HG03280 (cell line): ENCODE measurements around the gene ANKRD9.
"Not testable (repeated sequence)": the region's sequence is repeated elsewhere in the genome, so short reads cannot be mapped to it uniquely, and the experiment has no call there.

Source experiments
- ATAC-seq: cut with Tn5 transposase; IDR thresholded peaks from one replicate; pipeline ENCODE4 v1.9.1; 2021; ENCODE audit warnings: mild to moderate bottlenecking, moderate library complexity; ENCODE audit not compliant: unreplicated experiment

ANKRD9 gene

DNA sequence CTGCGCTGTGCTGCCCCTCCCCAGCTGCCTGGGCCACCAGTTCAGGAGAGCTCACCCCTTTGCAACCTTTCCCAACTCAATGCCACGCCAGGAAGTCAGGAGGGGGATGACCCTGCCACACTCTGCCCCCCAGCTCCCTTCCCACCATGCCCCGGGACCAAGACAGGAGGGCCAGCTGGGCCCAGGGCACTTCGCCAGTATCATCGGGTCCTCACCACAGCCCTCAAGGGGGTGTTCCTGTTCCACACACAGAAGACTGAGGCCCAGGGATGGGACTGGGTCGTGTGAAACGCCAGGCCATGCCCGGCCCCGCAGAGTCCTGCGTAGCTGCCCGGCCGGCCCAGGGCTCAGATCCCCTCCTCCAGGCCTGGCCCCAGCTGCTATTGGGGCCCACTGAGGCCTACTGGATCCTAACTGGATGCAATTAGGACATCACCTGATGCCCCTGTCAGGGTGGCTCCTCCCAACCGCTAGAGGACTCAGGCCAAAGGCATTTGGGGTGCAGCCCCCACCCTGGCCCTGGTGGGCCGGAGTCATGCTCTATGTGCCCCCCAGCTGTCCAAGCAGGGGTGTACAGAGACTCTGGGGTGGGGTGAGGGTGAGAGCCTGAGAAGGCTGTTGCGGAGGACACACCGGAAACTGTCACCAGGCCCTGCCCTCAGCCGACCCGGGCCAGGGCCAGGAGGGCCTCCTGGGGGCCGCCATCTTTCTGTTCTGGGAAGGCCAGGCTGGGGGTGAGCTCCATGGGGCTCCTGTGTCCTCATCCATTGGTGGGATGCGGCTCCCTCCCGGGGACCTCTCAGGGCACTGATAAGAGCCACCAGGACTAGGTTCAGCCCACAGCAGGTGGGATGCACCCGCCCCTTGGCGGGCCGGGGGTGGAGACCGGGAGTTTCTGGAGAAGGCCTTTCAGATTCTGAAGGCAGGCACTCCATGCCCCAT, 29.3 kb upstream of the ANKRD9 start:
- no peak for ATAC-seq

DNA sequence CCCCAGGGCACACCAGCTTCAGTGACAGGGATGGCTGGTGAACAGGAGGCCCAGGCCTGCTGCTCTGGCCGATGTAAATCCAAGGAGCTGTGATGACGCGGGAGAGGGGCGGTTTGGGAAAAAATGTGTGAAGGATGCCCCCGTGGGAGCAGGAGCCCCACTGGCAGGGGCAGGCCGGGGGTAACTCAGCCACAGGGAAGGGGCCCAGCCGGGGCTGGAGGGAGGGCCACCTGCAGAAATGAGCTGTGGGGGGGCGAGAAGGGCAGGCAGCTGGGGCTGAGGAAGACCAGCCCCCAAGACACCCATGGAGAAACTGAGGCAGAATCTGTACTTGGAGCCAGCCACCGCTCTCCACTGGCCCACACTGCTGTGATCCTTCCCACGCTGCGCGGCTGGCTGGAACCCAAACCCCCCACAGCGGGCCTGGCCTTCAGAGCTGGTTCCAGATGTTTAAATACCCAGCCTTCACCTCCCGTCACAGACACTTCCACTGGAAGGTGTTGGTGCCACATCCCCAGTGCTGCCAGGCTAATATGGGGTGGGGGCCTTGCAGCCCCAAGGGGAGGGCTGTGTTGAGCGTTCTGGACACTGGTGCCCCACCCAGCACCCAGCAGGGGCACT, 28.5 kb upstream of the ANKRD9 start:
- ATAC-seq = no peak

DNA sequence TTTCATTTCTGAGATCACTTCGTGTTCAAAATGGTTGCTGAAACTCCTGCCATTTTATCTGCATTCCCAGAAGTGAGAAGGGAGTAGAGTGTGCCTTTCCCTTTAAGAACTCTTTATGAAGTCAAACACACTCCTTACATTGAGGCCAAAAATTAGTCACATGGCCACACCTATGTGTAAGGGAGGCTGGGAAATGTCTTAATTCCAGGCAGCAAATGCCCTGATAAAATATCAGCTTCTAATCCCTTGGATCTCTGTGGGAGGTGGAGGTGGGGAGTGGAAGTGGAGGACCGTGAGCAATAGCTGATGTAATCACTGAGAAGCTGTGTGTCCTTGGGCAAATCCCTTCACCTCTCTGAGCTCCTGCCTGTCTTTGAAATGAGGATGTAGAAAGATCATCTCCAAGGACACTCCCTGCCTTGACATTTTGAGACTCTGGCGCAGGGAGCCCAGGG, 22.7 kb upstream of the ANKRD9 start:
- ATAC-seq = no peak

DNA sequence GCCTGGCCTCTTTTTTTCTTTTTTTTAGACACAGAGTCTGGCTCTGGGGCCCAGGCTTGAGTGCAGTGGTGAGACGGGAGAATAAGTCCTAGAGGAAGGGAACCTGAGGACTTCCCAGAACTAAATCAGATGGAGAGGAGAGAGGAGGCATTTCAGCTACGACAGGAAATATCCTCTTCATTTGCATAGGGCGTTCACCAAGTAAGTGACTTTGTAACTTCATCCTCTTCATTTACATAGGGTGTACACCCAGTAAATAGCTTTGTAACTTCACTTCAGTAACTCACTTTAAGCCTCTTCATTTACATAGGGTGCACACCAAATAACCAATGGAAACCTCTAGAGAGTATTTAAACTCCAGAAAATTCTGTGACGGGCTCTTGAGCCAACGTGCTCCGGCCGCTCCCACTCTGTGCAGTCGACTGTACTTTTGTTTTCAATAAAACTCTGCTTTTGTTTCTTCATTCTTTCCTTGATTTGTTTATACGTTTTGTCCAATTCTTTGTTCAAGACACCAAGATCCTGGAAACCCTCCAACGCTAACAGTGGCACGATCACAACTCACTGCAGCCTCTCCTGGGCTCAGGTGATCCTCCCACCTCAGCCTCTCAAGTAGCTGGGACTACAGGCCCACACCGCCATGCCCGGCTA, 21.4 kb upstream of the ANKRD9 start:
- no peak for ATAC-seq

DNA sequence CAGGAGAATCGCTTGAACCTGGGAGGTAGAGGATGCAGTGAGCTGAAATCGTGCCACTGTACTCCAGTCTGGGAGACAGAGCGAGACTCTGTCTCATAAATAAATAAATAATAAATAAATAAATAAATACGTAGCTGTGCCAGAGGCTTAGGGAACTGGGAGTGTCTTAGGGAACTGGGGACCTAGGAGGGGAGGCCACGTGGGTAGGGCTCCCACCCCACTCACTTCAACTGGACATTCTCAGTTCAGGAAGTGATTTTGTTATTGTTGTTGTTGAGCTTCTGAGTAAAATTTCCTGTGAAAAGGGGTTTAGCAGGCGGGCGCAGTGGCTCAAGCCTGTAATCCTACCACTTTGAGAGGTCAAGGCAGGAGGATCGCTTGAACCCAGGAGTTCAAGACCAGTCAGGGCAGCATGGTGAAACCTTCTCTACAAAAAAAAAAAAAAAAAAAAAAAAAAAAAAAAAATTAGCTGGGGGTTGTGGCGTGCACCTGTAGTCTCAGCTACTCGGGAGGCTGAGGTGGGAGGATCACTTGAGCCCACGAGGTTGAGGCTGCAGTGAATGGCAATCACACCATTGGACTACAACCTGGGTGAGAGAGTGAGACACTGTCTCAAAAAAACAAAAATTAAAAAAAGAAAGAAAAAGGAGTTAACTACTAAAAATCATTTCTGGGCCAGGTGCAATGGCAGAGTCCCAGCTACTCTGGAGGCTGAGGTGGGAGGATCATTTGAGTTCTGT, 19.0 kb upstream of the ANKRD9 start:
- no peak for ATAC-seq

DNA sequence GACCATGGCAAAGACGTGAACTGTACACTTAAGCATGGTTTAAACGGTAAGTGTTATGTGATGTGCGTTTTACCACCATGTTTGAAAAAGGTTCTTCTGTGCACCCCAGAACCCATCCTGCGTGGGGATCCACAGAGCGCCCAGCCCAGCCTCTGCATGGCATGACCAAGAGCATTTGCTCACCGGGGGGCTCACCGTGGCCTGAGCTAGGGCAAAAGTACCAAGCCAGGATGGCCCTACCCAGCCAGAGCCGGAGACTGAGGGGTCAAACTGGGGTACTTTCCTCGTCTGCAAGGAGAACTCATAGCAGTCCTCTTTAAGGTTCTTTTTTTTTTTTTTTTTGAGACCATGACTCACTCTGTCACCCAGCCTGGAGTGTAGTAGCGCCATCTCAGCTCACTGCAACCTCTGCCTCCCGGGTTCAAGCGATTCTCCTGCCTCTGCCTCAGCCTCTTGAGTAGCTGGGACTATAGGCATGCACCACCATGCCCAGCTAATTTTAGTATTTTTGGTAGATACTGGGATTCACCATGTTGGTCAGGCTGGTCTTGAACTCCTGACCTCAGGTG, 16.4 kb upstream of the ANKRD9 start:
- no peak for ATAC-seq

DNA sequence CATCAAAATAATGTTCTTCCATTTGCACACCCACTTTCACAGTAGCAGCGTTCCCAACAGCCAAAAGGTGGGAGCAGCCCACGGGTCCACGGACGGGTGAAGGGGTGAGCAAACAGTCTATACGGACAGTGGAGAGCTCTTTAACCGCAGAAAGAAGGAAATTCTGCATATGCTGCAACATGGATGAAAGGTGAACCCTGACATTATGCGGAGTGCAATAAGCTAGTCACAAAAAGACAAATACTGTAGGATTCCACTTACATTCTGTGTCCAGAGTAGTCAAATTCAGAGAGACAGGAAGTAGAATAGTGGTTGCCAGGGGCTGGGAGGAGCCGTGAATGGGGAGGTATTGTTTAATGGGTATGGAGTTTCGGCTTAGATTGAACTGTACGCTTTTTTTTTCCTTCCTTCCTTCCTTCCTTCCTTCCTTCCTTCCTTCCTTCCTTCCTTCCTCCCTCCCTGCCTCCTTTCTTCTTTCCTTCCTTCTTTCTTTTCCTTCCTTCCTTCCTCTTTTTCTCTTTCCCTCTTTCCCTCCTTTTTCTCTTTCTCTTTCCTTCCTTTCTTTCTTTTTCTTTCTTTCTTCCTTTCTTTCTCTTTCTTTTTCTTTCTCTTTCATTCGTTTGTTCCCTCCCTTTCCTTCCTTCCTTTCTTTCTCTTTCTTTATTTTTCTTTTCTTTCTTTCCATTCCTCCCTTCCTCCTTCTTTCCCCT, 15.8 kb upstream of the ANKRD9 start:
- peak; percentile 7 for ATAC-seq

DNA sequence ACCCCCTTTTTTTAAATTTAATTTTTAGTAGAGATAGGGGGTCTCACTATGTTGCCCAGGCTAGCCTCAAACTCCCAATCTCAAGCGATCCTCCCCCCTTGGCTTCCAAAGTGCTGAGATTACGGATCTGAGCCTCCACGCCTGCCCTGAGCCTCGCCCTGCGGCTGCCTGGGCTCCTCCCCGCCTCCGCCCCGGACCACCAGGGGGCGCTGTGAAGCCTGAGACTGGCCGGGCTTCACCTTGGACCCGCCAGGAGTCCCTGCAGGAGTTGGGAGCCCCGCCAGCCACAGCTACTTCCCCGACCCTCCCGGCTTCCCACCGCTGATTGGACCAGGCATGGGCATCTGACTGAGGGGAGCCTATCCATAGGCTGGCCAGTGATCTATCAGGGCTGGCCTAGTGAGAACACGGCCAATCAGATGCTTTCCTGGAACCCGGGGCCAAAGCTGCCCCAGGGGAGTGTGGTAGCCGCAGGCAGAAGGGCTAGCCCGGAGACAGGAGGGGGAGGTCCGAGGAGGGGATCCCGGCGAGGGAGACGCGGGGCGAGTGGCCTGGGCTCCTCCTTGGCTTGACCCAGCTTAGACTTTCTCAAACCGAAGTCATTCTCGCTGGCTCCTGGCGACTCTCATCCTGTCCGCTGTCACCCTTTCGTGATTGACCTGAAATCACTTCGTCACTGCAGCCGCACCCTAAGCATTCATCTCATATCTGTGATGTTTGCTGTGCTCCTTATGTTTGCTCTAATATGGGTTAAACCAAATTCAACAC, 15.1 kb upstream of the ANKRD9 start:
- peak; percentile 96 for ATAC-seq

DNA sequence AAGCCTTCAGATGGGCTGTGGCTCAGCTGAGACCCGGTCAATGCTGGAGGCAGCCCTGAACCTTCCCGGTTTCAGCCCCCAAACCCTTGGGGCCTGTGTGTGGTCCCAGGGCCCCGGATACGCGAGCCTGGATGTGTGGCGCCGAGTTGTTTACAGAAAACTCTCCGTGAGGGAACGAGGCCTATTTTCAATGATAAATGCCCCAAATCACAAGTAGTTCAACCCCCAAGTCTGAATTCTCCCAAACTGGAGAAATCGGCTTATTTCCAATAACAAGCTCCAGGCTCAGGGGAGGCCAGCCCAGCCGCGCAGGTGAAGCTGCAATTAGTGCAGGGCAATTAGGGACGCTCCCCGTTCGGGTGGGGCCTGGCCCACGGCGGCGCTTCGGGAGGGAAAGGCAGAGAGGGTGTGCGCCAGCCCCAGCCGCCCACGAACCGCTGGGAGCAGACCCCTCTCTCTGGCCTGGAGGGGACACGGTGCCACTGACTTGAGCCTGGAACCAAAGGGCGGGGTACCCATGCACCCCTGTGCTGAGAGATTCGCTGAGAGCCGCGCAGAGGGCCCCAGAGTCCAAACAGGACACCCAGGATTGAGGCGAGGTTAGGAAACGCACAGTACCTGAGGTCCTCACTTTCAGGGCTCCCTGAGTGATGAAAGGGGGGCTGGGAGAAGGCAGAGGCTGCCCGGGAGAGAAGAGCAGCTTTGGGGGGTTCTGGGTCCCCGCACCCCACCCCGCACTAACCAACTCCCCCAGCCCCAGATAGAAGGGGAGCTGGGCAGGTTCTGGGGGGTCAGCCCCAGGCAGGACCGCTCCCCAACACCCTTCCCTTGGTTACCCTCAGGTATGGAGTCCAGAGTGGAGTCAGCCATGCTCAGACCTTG, 14.2 kb upstream of the ANKRD9 start:
- peak; percentile 1 for ATAC-seq

DNA sequence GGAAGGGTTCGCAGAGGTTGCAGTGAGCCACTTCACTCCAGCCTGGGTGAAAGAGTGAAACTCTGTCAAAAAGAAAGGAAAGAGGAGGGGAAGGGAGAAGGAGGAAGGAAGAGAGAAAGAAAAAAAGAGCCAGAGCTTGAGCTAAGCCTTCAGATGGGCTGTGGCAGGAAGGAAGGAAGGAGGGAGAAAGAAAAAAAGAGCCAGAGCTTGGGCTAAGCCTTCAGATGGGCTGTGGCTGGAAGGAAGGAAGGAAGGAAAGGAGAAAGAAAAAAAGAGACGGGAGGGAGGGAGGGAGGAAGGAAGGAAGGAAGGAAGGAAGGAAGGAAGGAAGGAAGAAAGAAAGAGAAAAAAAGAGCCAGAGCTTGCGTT, 13.6 kb upstream of the ANKRD9 start:
- ATAC-seq = no peak

DNA sequence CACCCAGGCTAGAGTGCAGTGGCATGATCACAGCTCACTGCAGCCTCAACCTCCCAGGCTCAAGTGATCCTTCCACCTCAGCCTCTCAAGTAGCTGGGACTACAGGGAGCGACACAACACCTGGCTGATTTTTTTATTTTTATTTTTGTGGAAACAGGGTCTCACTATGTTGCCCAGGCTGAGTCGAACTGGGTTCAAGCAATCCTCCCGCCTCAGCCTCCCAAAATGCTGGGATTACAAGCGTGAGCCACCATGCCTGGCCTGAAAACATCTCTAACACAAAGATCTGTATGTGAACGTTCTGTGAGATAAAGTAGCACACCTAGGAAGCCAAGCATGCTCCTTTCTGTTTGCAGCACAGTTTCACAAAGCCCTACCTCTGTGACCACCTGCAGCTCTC, 10.1 kb upstream of the ANKRD9 start:
- ATAC-seq = not testable (repeated sequence)

DNA sequence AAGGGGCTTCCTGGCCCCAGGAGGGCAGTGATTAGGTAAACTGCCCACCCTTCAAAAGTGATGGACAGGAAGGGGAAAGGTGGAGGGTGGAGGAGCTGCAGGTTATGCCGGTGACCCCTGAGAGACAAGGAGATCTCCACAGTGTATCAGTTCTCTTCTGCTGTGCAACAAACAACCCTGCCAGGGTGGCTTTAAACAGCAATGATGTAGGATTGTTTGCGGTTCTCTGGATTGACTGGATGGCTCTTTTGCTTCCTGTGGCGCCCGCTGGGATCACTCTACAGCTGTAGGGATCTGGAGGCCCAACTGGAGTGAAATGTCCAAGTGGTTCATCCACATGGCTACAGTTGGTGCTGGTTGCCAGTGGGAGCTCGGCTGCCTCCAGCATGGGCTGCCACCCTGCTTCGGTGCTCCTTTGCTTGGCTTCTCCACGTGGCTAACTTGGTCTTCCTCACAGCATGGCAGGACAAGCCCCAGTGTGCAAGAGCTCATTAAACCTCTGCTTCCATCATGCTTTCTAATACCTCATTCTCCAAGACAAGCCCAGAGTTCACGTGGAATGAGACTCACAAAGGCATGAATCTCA, 8.6 kb upstream of the ANKRD9 start:
- no peak for ATAC-seq

DNA sequence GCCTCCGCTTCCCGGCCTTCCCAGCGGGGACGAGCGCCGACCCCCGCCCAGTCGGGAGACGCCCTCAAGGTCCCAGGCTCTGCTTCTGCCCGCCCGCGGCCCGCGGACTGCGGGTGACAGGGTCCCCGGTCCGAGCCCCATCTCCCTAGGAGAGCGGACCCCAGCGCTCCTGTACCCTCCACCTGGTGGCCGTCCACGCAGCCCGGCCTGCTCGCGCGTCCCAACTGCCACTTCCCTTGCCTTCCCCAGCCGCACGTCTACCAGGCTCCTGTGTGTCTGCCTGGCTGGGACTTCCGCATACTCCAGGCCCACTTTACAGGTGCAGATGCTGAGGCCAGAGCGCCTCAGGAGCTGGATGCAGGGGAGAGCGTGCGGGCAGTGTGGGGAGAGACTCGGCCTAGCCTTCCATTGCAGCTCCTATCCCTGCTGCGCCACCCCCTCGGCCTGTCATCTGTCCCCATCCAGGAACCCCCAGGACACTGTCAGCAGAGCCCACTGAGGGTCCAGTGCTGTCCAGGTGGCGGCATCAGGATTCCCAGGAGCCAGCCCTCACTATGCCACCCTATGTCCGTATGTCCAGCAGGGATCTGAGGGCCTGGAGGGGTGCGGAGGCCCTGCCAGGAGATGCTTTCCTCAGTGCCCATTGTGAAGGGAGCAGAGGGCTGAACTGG, 8.0 kb upstream of the ANKRD9 start:
- ATAC-seq = peak; percentile 12

DNA sequence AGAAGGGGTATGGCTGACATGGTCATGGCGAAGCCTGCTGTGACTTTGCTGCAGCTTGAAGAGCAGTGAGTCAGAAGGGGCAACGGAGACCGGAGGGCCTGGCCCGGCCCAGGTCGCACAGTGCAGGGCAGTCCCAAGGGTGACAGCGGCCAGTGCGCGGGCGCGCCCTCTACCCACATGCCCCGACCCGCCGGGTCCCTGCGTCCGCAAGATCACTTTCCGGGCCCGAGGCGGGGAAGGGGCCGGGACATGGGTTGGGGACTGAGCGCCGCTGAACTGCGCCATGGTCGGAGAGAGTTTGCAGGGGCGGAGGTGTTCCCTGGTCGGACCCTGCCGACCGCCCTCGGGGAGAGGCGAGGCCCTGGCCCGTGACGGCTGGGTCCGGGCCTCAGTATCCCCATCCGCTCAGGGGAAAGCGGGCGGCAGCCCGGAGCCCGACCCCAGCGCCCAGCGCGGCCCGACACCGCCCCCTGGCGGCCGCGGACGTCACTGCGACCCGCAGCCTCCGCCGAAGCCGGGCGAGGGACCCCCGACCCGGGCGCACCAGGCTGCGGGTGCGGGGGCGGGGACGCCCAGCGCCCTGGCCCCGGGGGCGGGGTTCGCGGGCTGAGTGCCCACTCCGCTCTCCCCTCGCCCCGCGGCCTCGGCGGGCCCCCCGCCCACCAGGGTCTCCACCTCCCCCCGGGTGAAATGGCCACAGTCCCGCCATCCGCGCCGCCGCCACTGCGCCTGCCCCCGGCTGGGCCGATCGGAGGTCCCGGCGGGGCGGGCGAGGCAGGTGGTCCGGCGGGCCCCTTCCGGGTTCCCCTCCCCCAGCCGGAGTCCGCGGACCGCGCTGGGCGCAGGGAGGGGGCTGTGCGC, 7.2 kb upstream of the ANKRD9 start:
- ATAC-seq = peak; percentile 68

DNA sequence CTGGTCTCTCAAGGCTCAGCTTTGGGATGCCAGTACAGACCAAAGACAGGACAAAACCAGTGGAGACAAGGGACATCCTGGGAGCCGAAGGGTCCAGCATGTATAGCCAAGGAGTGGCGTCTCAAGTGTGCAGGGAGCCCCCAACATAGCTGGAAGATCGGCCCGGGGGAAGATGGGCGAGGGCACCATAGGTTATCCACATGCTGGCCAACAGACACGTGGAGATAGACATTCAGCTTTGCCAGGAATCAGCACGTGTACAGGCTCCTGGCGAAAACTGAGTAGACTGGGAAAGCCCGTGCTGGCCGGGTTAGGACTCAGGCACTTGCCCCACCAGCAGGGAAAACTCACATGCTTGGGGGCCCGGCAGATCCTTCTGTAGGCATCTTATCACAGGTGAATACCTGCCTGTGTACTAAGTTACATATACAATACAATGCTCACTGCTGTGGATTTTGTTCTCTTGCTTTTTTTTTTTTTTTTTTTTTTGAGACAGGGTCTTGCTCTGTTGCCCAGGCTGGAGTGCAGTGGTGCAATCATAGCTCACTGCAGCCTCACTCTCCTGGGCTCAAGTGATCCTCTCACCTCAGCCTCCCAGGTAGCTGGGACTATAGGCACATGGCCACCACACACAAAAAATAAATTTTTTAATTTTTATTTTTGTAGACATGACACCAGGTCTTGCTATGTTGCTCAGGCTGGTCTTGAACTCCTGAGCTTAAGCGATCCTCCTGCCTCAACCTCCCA, 5.6 kb upstream of the ANKRD9 start:
- ATAC-seq = no peak
